ENCODE results near the gene PRKCE. TPM values are rescaled to one million over a fixed set of nuclear protein-coding genes. Genes with fewer than 3 reads are reported as not detected.

Gene PRKCE
- total and polyA plus RNA-seq, 2 experiments from 2014 or later = 0.94 to 1.2 TPM

DNA sequence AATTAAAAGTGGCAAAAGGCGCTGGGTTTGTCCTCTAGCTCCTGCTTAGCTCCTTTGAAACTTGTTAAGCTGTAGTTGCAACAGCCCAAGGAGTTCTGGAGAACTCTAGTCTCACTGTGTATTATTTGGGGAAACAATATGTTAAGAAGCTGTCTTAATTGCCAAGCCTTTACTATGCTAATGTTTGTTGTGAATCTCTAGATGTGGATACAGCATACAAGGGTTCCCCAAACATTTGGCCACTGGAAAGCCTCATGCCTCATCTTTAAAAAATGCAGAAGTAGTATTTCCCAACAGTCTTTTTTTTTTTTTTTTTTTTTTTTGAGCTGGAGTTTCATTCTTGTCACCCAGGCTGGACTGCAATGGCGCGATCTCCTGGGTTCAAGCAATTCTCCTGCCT is 236.7 kb downstream of the PRKCE start:
- Mint-ChIP-seq H3K27ac (no peak overlapping the region), H3K36me3 (ENCODE audit: low read depth) (no peaks in the 10 kb centered on the region), H3K4me1 (peaks cover 3% of the 10 kb centered on the region; the same call in 2 of the 3 replicates), H3K27me3 (ENCODE audit: insufficient read depth, low read depth, poor library complexity) (peaks cover 2% of the 10 kb centered on the region), H3K9me3 (no peaks in the 10 kb centered on the region), H3K4me3 (no peak overlapping the region)
- DNase-seq (ENCODE audit: low spot score) (no peak), ATAC-seq (no peak)
- H3K9me2 ChIP-seq (ENCODE audit: insufficient read depth) = peaks cover 8% of the 10 kb centered on the region; the same call in 1 of the 2 replicates
- H4K20me1 ChIP-seq (replicated peaks; ENCODE audit: insufficient read depth) = no peaks in the 10 kb centered on the region
- no peaks in the 10 kb centered on the region for H3K27me3 ChIP-seq (ENCODE audit: insufficient read depth)
- H3F3A ChIP-seq (replicated peaks; ENCODE audit: low read depth) = no peaks in the 10 kb centered on the region
- peaks cover 3% of the 10 kb centered on the region; the same call in 1 of the 2 replicates for H3K4me1 ChIP-seq (ENCODE audit: insufficient read depth)
- H3K4me3 ChIP-seq = no peak overlapping the region
- no peaks in the 10 kb centered on the region for H3K79me2 ChIP-seq (replicated peaks; ENCODE audit: insufficient read depth)
- H3K27ac ChIP-seq (ENCODE audit: low read depth) = no peak overlapping the region
- no peak overlapping the region for H2AFZ ChIP-seq
- no peaks in the 10 kb centered on the region for H3K36me3 ChIP-seq (ENCODE audit: insufficient read depth)
- TF ChIP-seq, protein P1, sequence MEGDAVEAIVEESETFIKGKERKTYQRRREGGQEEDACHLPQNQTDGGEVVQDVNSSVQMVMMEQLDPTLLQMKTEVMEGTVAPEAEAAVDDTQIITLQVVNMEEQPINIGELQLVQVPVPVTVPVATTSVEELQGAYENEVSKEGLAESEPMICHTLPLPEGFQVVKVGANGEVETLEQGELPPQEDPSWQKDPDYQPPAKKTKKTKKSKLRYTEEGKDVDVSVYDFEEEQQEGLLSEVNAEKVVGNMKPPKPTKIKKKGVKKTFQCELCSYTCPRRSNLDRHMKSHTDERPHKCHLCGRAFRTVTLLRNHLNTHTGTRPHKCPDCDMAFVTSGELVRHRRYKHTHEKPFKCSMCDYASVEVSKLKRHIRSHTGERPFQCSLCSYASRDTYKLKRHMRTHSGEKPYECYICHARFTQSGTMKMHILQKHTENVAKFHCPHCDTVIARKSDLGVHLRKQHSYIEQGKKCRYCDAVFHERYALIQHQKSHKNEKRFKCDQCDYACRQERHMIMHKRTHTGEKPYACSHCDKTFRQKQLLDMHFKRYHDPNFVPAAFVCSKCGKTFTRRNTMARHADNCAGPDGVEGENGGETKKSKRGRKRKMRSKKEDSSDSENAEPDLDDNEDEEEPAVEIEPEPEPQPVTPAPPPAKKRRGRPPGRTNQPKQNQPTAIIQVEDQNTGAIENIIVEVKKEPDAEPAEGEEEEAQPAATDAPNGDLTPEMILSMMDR (conservative IDR thresholded peaks at IDR 0.05; ENCODE audit: low read depth in 2 of 2) = no peak
- TF ChIP-seq EZH2phosphoT487 (IDR thresholded peaks at IDR 0.05; ENCODE audit: unreplicated experiment) = no peak
- no peak for TF ChIP-seq CREB1 (CRISPR knock-in tag; IDR thresholded peaks at IDR 0.05; ENCODE audit: low read depth)
- TF ChIP-seq NANOG (IDR thresholded peaks at IDR 0.05; ENCODE audit: borderline replicate concordance) = no peak
- TF ChIP-seq JUNB (IDR thresholded peaks at IDR 0.05; ENCODE audit: unreplicated experiment) = no peak
- TF ChIP-seq EZH2 (IDR thresholded peaks at IDR 0.05; ENCODE audit: low read depth, unreplicated experiment) = no peak
- TF ChIP-seq, protein P2, sequence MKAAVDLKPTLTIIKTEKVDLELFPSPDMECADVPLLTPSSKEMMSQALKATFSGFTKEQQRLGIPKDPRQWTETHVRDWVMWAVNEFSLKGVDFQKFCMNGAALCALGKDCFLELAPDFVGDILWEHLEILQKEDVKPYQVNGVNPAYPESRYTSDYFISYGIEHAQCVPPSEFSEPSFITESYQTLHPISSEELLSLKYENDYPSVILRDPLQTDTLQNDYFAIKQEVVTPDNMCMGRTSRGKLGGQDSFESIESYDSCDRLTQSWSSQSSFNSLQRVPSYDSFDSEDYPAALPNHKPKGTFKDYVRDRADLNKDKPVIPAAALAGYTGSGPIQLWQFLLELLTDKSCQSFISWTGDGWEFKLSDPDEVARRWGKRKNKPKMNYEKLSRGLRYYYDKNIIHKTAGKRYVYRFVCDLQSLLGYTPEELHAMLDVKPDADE (IDR thresholded peaks at IDR 0.05) = no peak
- no peak for TF ChIP-seq ZNF331 (CRISPR knock-in tag; IDR thresholded peaks at IDR 0.05; ENCODE audit: low read depth)
- TF ChIP-seq POLR2AphosphoS5 (IDR thresholded peaks at IDR 0.05; ENCODE audit: low read depth) = no peak
- H3K4me2 ChIP-seq = no peak overlapping the region

DNA sequence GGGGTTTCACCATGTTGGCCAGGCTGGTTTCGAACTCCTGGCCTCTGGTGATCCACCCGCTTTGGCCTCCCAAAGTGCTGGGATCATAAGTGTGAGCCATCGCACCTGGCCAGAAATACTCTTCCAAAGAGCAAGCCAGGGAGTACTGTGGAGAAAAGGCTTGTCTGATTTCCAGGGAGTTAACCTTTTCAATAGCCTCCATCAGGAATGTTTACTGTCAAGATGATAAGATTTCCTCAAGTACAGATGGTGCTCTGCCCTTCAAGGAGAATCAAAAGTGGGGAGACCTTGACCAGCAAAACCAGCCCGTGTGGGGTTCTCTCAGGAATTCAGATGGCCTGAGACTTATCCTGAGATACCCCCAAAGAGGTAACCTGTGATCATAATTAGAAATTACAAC is 237.2 kb downstream of the PRKCE start:
- H2AFZ ChIP-seq = no peak overlapping the region
- H3K36me3 ChIP-seq (ENCODE audit: insufficient read depth) = no peaks in the 10 kb centered on the region
- peaks cover 3% of the 10 kb centered on the region; the same call in 1 of the 2 replicates for H3K4me1 ChIP-seq (ENCODE audit: insufficient read depth)
- H3F3A ChIP-seq (replicated peaks; ENCODE audit: low read depth) = no peaks in the 10 kb centered on the region
- no peaks in the 10 kb centered on the region for H3K79me2 ChIP-seq (replicated peaks; ENCODE audit: insufficient read depth)
- H3K4me3 ChIP-seq = no peak overlapping the region
- H3K27me3 ChIP-seq (ENCODE audit: insufficient read depth) = no peaks in the 10 kb centered on the region
- Mint-ChIP-seq H3K9me3 (no peaks in the 10 kb centered on the region), H3K36me3 (ENCODE audit: low read depth) (no peaks in the 10 kb centered on the region), H3K4me3 (no peak overlapping the region), H3K27ac (no peak overlapping the region), H3K27me3 (ENCODE audit: insufficient read depth, low read depth, poor library complexity) (peaks cover 2% of the 10 kb centered on the region), H3K4me1 (peaks cover 3% of the 10 kb centered on the region; the same call in 2 of the 3 replicates)
- no peak overlapping the region for H3K27ac ChIP-seq (ENCODE audit: low read depth)
- no peaks in the 10 kb centered on the region for H4K20me1 ChIP-seq (replicated peaks; ENCODE audit: insufficient read depth)
- peaks cover 8% of the 10 kb centered on the region; the same call in 1 of the 2 replicates for H3K9me2 ChIP-seq (ENCODE audit: insufficient read depth)
- ATAC-seq (no peak), DNase-seq (ENCODE audit: low spot score) (no peak)
- no peak overlapping the region for H3K4me2 ChIP-seq
- TF ChIP-seq, protein P1 (conservative IDR thresholded peaks at IDR 0.05; ENCODE audit: low read depth in 2 of 2) = no peak
- no peak for TF ChIP-seq NANOG (IDR thresholded peaks at IDR 0.05; ENCODE audit: borderline replicate concordance)
- no peak for TF ChIP-seq CREB1 (CRISPR knock-in tag; IDR thresholded peaks at IDR 0.05; ENCODE audit: low read depth)
- no peak for TF ChIP-seq STAT1 (IDR thresholded peaks at IDR 0.05; ENCODE audit: unreplicated experiment)
- TF ChIP-seq EZH2phosphoT487 (IDR thresholded peaks at IDR 0.05; ENCODE audit: unreplicated experiment) = no peak
- no peak for TF ChIP-seq JUNB (IDR thresholded peaks at IDR 0.05; ENCODE audit: unreplicated experiment)
